HCT116 (cell line): ENCODE measurements around the gene PNLIP. TPM values are rescaled to one million over a fixed set of nuclear protein-coding genes. Genes with fewer than 3 reads are reported as not detected.

Experiments used
- ATAC-seq: fragments of 200-7000 bp; cut with Tn5 transposase; 2 replicates; pipeline ENCODE4 v1.9.1; 2020; ENCODE audit warnings: mild to moderate bottlenecking, moderate library complexity
- BruUV-seq: library from RNA; stranded (reverse); fragments of 400-500 nt; replicated peaks from 2 replicates; lab custom pipeline; 2021; lab: Mats Ljungman, UMichigan
- CTCF ChIA-PET: fragments of 300-600 bp; sonication (Branson Sonifier 250); formaldehyde crosslinking; loops from one replicate; lab custom pipeline; 2021; ENCODE audit warnings: antibody characterized with exemption; lab: Charles Lee
- POLR2A ChIA-PET: fragments of 300-600, 350-600 bp; sonication (Branson Sonifier 250); formaldehyde crosslinking; loops from one replicate; lab custom pipeline; 2021; ENCODE audit warnings: antibody characterized with exemption; lab: Charles Lee
- RAD21 ChIA-PET, 2 experiments: fragments of 300-600 bp; sonication (Branson Sonifier 250); formaldehyde crosslinking; loops; one replicate each; lab custom pipeline; 2023; ENCODE audit warnings: low total read pairs in 2 of 2; ENCODE audit not compliant: uncharacterized antibody in 2 of 2, unreplicated experiment in 2 of 2, low non-redundant PET in 1 of 2; lab: Charles Lee
- DNase-seq: peaks from one replicate; pipeline ENCODE4 v3.0.0-alpha.2; 2010; ENCODE audit warnings: low read depth, low spot score
- H2AFZ ChIP-seq: fragments of 200-600 bp; shearing (Covaris generic), sonication (generic); 2 replicates; pipeline ENCODE4 v1.6.1; 2017; ENCODE audit warnings: low read depth, mixed run types, mixed read lengths, antibody characterized with exemption, low read length; ENCODE audit not compliant: poor library complexity, severe bottlenecking
- H3K27ac ChIP-seq: 2 replicates; pipeline ENCODE4 v1.5.1; 2012; ENCODE audit warnings: low read depth, low read length
- H3K27me3 ChIP-seq: fragments of 200-600 bp; sonication (generic); 2 replicates; pipeline ENCODE4 v1.6.1; 2016; ENCODE audit warnings: mixed run types, low read length, mixed read lengths; ENCODE audit not compliant: insufficient read depth
- H3K36me3 ChIP-seq, 2 experiments: fragments of 200-500 bp in 1 of 2; fragments of 200-600 bp in 1 of 2; sonication (Bioruptor generic) in 1 of 2; sonication (generic) in 1 of 2; 2 replicates each; pipeline versions ENCODE4 v1.5.1 to v1.6.1; 2014 to 2016; ENCODE audit warnings: low read length in 2 of 2, inconsistent platforms in 1 of 2, mixed read lengths in 1 of 2, mixed run types in 1 of 2; ENCODE audit not compliant: insufficient read depth in 2 of 2, control insufficient read depth in 1 of 2
- H3K4me1 ChIP-seq, 2 experiments: fragments of 200-600 bp in 1 of 2; sonication (generic) in 1 of 2; 2 replicates each; pipeline versions ENCODE4 v1.5.1 to v1.6.1; 2012 to 2017; ENCODE audit warnings: low read length in 2 of 2, inconsistent platforms in 1 of 2, mild to moderate bottlenecking in 1 of 2, mixed read lengths in 1 of 2, mixed run types in 1 of 2, moderate library complexity in 1 of 2; ENCODE audit not compliant: insufficient read depth in 2 of 2, control insufficient read depth in 1 of 2
- H3K4me2 ChIP-seq: fragments of 200-600 bp; sonication (generic); 2 replicates; pipeline ENCODE4 v1.6.1; 2017; ENCODE audit warnings: mixed run types, low read length, mixed read lengths
- H3K4me3 ChIP-seq, 2 experiments: fragments of 200-600 bp in 1 of 2; sonication (generic) in 1 of 2; replicated peaks in 1 of 2; 2 replicates each; pipeline ENCODE4 v1.5.1; 2011 to 2016; ENCODE audit warnings: low read length in 2 of 2, control low read depth in 1 of 2, low read depth in 1 of 2, mild to moderate bottlenecking in 1 of 2, mixed read lengths in 1 of 2, mixed run types in 1 of 2
- H3K79me2 ChIP-seq: fragments of 200-600 bp; sonication (generic); 2 replicates; pipeline ENCODE4 v1.6.1; 2017; ENCODE audit warnings: mild to moderate bottlenecking, mixed run types, low read length, moderate library complexity, mixed read lengths; ENCODE audit not compliant: insufficient read depth
- H3K9ac ChIP-seq: fragments of 200-600 bp; sonication (generic); 2 replicates; pipeline ENCODE4 v1.6.1; 2016; ENCODE audit warnings: low read length, mixed read lengths
- H3K9me2 ChIP-seq: fragments of 200-600 bp; sonication (generic), shearing (Covaris generic); 2 replicates; pipeline ENCODE4 v1.6.1; 2017; ENCODE audit warnings: mixed run types, mild to moderate bottlenecking, moderate library complexity; ENCODE audit not compliant: insufficient read depth
- H3K9me3 ChIP-seq, 2 experiments: fragments of 200-500 bp in 1 of 2; fragments of 200-600 bp in 1 of 2; sonication (Bioruptor generic) in 1 of 2; sonication (generic) in 1 of 2; 2 replicates each; pipeline ENCODE4 v1.6.1; 2014 to 2017; ENCODE audit warnings: low read length in 2 of 2, mixed read lengths in 2 of 2, inconsistent platforms in 1 of 2, low read depth in 1 of 2, mild to moderate bottlenecking in 1 of 2, mixed run types in 1 of 2, moderate library complexity in 1 of 2; ENCODE audit not compliant: control insufficient read depth in 1 of 2, insufficient read depth in 1 of 2
- H4K20me1 ChIP-seq: fragments of 200-600 bp; sonication (generic), shearing (Covaris generic); 2 replicates; pipeline ENCODE4 v1.6.1; 2017; ENCODE audit warnings: mixed run types, mild to moderate bottlenecking, moderate library complexity; ENCODE audit not compliant: insufficient read depth
- ATF3 ChIP-seq: IDR thresholded peaks from 2 replicates; pipeline ENCODE4 v1.6.1; 2012
- CBX3 ChIP-seq: IDR thresholded peaks from 2 replicates; pipeline ENCODE4 v1.6.1; 2012; ENCODE audit warnings: low read depth
- EGR1 ChIP-seq: IDR thresholded peaks from 2 replicates; pipeline ENCODE4 v1.6.1; 2012; ENCODE audit warnings: low read depth
- FOSL1 ChIP-seq: IDR thresholded peaks from 2 replicates; pipeline ENCODE4 v1.6.1; 2012; ENCODE audit warnings: low read depth
- SIN3A ChIP-seq: IDR thresholded peaks from 2 replicates; pipeline ENCODE4 v1.6.1; 2012; ENCODE audit warnings: low read depth
- SRF ChIP-seq: IDR thresholded peaks from 2 replicates; pipeline ENCODE4 v1.6.1; 2012; ENCODE audit warnings: low read depth
- ZBTB33 ChIP-seq: IDR thresholded peaks from 2 replicates; pipeline ENCODE4 v1.6.1; 2011; ENCODE audit warnings: mild to moderate bottlenecking, low read length, moderate library complexity; ENCODE audit not compliant: insufficient replicate concordance; ENCODE audit errors: extremely low read depth
- intact Hi-C: fragments of 100-400 bp; cut with micrococcal nuclease; formaldehyde crosslinking; loops from 2 replicates; pipeline ENCODE4 v1.10.0; 2022
- total RNA-seq: library from RNA; stranded (reverse); gene quantifications from one replicate; pipeline ENCODE4 v1.2.1, GENCODE V29; 2021; ENCODE audit not compliant: unreplicated experiment

Gene PNLIP
- total RNA-seq, 1 experiment from 2014 or later, result 1.3 TPM

- TF ChIP-seq ZBTB33 (no peak), CBX3 (no peak), FOSL1 (no peak)
Measured at GRCh38 chr10:116594525-116595035, 48.8 kb downstream of the PNLIP start (continued).

- H3K27ac ChIP-seq, result no peak overlapping the region
- no TSS peak for BruUV-seq
- H3K4me1 ChIP-seq, result no peaks in the 10 kb centered on the region
- ChIA-PET POLR2A (no interaction called here), RAD21 (no interaction called here), CTCF (no interaction called here)
- H3K4me3 ChIP-seq, result no peak overlapping the region
- H3K4me2 ChIP-seq, result no peak overlapping the region
- H3K9me2 ChIP-seq, result no peaks in the 10 kb centered on the region
- no peaks in the 10 kb centered on the region for H3K9me3 ChIP-seq
- ATAC-seq (no peak), DNase-seq (no peak)
- TF ChIP-seq SIN3A, result no peak
- TF ChIP-seq ATF3, result no peak
- TF ChIP-seq EGR1, result no peak
- TF ChIP-seq SRF, result no peak
- intact Hi-C loops, result no loop called here
- H3K79me2 ChIP-seq, result no peaks in the 10 kb centered on the region
- H3K27me3 ChIP-seq, result peaks cover 44% of the 10 kb centered on the region
- H2AFZ ChIP-seq, result no peak overlapping the region
- H3K36me3 ChIP-seq, result no peaks in the 10 kb centered on the region
- H3K9ac ChIP-seq, result no peak overlapping the region
- no peaks in the 10 kb centered on the region for H4K20me1 ChIP-seq
Measured at GRCh38 chr10:116596062-116596461, 50.3 kb downstream of the PNLIP start.
